Stimulated activated CD8-positive, alpha-beta memory T cell treated with anti-CD3 and anti-CD28 coated beads, Interleukin-4, amount 100 ng/mL, for 24 hours (primary cell): ENCODE data around the gene CUX1.

Source experiments
- DNase-seq: peaks from one replicate; pipeline ENCODE4 v3.0.0-alpha.2; 2020; ENCODE audit warnings: low read depth

Gene CUX1

DNA sequence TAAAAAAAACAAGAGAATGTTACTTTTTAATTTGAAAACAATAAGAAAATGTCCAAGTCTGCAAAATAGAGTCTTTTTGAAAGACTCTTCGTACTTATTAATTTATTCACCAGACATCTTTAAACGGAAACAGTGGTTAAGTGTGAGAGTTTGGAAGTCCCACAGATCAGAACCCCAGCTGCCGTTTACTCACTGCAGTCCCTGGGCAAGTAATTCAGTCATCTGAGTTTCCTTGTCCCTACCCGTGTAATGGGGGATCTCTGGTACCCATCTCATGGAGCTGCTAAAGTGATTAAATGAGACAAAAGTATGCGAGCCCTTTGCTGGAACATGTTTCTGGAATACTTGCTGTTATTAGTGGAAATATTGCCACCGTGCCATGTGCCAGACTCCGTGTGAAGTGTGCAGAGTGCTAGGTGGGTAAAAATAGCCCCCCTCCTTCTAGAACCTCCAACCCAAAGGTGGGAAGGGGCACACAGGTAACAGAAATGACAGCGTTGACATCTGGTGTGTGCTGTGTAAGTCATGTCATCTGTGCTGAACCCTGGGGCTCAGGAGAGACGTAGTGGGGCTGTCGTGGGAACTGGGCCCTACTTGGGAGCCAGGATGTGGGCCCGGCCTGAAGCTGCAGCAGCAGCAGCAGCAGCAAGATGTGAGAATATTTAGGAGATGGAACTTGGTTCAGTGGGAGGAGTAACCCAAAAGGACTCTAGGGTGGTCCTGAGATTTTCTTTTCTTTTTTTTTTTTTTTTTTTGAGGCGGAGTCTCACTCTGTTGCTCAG lies 140.5 kb downstream of the CUX1 start:
- DNase-seq = no peak

GRCh38 chr7:101959342-101959741 lies 141.9 kb downstream of the CUX1 start:
- DNase-seq = no peak

DNA sequence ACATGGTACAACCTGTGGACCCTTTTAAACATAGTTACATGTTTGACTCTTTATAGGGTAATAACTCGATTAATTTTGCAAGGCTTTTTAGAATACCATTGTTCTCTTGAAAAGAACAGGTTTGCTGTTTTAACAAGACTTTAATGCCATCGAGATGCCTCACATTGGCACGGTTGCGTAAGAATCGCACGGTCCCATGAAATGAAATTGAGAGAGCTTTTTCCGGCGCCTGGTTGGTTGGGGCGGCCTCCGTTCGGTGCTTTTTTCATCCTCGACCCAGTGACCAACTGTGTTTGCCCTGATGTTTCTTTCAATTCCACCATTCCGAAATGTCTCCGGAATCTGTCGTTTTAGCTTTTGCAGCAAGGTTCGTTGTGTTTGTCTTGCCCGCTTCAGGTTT lies 142.4 kb downstream of the CUX1 start:
- DNase-seq = no peak

- no peak for DNase-seq
These were observed 142.9 kb downstream of the CUX1 start for GRCh38 chr7:101960323-101960722.

DNA sequence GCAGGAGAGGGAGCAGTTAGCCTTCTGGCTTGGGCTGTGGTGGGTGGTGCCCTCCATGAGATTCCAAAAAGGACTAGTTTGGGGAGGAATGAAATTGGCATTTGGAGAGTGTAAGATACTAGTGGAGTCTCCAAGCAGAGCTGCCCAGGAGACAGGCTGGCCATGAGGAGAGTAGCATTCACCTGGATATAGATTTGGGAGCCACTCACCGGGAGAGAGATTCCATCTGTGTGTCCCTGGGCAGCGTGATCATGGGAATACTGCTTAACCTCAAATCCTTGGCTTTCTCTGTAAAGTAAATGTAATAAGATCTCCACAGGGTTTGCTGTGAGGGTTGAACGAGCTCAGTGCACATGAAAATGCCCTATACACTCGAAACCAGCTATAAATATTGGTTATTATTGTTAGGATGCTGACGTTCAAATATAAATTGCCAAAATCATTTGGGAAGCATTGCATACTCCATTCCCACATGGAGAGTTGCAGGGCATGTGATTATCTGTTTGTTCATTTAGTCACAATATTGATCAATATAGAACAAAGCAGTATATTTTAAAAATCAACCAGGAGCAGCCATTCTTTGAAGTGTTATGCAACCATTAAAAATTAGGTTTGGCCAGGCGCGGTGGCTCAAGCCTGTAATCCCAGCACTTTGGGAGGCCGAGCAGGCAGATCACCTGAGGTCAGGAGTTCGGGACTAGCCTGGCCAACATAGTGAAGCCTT lies 143.7 kb downstream of the CUX1 start:
- DNase-seq = no peak

- DNase-seq = no peak
These were observed 144.4 kb downstream of the CUX1 start for GRCh38 chr7:101961811-101962210.

GRCh38 chr7:101963693-101964092 lies 146.3 kb downstream of the CUX1 start:
- no peak for DNase-seq

DNA sequence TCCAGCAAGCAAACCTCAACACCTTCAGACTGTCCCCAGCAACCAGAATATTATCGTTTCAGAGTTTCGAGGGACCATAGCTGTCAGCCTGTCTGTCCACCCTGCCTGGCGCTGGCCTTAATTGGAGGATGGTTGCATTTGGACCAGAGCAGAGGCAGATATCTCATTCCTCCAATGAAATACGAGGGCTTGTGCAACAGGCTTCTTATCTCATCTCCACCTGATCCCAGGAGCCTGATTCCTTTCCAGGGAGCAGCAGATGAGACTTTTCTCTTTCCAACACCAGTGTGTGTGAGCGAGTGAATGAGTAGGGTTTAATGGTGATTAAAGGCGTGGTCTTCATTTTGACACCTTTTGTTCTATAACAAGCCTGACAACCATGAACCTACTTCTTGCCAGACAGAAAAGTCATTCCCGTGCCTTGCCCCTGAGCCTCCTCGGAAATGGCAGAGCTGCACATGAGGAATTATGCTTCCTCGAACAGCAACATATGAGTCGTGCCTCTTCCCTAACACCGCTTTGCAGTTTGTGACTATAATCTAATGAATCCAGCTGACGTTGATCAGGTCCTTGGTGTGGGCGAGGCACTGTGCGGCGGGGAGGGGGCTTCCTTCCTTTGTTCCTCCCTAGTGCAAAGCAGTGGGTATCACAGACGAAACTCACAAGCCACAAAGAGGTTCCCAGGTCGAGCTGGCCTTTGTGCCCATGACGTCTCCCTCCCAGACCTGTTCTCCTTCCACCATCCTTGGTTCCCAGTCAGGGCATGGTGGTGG lies 147.4 kb downstream of the CUX1 start:
- DNase-seq = no peak

DNA sequence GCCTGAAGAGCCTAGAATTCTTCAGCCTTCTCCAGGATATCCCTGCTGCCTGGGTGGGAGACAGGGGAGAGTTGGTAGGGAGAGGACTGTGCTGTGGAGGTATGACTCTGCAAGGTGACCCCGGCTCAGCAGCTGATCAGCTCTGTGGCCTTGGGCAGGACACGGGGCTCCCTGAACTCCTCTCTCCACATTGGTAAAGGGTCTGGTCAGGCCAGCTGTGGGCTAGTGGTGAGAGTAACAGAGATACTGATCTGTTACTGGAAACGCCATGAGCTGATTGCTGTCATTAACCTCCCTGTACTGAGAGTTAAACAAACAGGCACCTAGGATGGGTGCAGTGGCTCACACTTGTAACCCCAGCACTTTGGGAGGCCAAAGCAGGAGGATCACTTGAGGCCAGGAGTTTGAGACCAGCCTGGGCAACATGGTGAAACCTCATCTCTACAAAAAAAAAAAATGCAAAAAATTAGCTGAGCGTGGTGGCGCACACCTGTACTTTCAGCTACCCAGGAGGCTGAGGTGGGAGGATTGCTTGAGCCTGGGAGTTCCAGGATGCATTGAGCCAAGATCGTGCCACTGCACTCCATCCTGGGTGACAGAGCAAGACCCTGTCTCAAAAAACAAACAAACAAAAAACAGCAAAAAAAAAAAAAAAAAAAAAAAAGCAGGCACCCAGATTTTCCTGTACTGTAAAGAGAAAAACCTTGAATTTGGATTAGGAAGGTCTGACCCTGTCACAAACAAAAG lies 151.5 kb downstream of the CUX1 start:
- DNase-seq = no peak

DNA sequence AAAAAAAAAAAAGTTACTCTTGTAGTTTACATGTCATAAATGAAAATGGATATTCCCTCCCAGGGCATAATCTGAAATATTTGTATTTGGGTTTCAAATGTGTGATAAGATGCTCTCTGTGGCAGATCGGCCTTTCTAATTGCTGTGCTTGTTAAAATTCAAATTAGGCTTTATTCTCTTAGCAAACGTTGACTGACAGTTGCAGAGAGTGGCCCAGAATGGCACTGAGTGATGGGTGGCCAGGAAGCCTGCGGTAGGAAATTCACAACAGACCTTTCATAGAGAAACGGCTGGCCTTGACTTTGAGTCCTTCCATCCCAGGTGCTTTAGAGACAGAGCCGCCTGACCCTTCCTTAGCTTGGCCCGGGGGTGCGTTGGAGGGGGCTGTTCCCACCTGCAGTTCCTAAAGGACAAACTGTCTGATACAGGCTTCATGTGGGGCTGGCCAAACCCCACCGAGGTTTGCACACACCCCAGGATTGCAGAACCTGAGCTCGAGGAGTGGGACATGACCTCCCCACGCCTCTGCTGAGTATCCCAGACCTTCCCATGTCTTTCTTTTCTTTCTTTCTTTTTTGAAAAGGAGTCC lies 152.7 kb downstream of the CUX1 start:
- no peak for DNase-seq

- no peak for DNase-seq
These were observed 153.4 kb downstream of the CUX1 start for GRCh38 chr7:101970801-101971200.

- no peak for DNase-seq
These were observed 154.0 kb downstream of the CUX1 start for GRCh38 chr7:101971457-101971856.

- no peak for DNase-seq
These were observed 155.2 kb downstream of the CUX1 start for GRCh38 chr7:101972627-101973026.

- no peak for DNase-seq
These were observed 155.7 kb downstream of the CUX1 start for GRCh38 chr7:101973130-101973529.

DNA sequence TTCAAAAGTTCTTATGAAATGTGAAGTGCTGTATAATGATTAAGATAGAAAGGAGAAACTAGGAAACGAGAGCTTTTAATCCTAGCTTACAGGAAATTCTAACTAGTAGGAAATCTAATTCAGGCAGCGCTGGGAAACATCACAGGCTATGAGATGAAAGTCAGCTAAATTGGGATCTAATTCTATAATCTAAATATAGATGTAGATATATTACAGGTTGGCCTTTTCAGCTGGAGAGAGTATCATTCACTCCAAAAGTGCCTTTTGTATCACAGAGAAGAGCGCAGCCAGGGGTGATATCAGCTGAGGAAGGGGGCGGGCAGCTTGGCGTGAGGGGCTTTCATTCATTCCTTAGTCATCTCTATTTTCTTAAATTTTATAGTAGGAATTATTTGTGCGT lies 157.0 kb downstream of the CUX1 start:
- no peak for DNase-seq

GRCh38 chr7:101975046-101975445 lies 157.6 kb downstream of the CUX1 start:
- DNase-seq = no peak

GRCh38 chr7:101976411-101976810 lies 159.0 kb downstream of the CUX1 start:
- DNase-seq = no peak

GRCh38 chr7:101977249-101977648 lies 159.8 kb downstream of the CUX1 start:
- no peak for DNase-seq

- DNase-seq = no peak
These were observed 161.3 kb downstream of the CUX1 start for GRCh38 chr7:101978683-101979082.

- no peak for DNase-seq
These were observed 165.9 kb downstream of the CUX1 start for GRCh38 chr7:101983147-101983811.
